Measurements from ENCODE around the gene CNOT6. TPM values are rescaled to one million over a fixed set of nuclear protein-coding genes. Genes with fewer than 3 reads are reported as not detected.
A peak's percentile ranks its signal among the peaks of the same experiment; 100 is the strongest.

The CNOT6 gene
- total RNA-seq, 1 experiment from 2014 or later = 12.5 TPM

- Histone ChIP-seq H3K9me3 (no peaks in the 10 kb centered on the region), H3K36me3 (no peaks in the 10 kb centered on the region), H3K4me3 (no peak overlapping the region), H3K27me3 (no peaks in the 10 kb centered on the region)
- no peak for DNase-seq
Measured at GRCh38 chr5:180612683-180613082, 118.5 kb downstream of the CNOT6 start.

- Histone ChIP-seq H3K9me3 (no peaks in the 10 kb centered on the region), H3K36me3 (no peaks in the 10 kb centered on the region), H3K4me3 (no peak overlapping the region), H3K27me3 (no peaks in the 10 kb centered on the region)
- no peak for DNase-seq
Measured at GRCh38 chr5:180613188-180613813, 119.1 kb downstream of the CNOT6 start.

- Histone ChIP-seq H3K36me3 (no peaks in the 10 kb centered on the region), H3K4me3 (no peak overlapping the region), H3K27me3 (peaks cover 4% of the 10 kb centered on the region), H3K9me3 (no peaks in the 10 kb centered on the region)
- DNase-seq = no peak
Measured at GRCh38 chr5:180613814-180614188, 119.6 kb downstream of the CNOT6 start.

- Histone ChIP-seq H3K36me3 (no peaks in the 10 kb centered on the region), H3K27me3 (peaks cover 8% of the 10 kb centered on the region), H3K9me3 (no peaks in the 10 kb centered on the region), H3K4me3 (peak overlapping the region; percentile 39)
- no peak for DNase-seq
Measured at GRCh38 chr5:180618487-180618828, 124.3 kb downstream of the CNOT6 start.

GRCh38 chr5:180618829-180619562 is 124.8 kb downstream of the CNOT6 start:
- peak; percentile 74 for DNase-seq
- Histone ChIP-seq H3K27me3 (peaks cover 8% of the 10 kb centered on the region), H3K9me3 (no peaks in the 10 kb centered on the region), H3K36me3 (no peaks in the 10 kb centered on the region), H3K4me3 (peak overlapping the region; percentile 39)

GRCh38 chr5:180619563-180619915 is 125.4 kb downstream of the CNOT6 start:
- Histone ChIP-seq H3K4me3 (peak overlapping the region; percentile 39; the same call in 1 of the 2 replicates), H3K36me3 (no peaks in the 10 kb centered on the region), H3K9me3 (no peaks in the 10 kb centered on the region), H3K27me3 (peaks cover 8% of the 10 kb centered on the region)
- no peak for DNase-seq

- no peak for DNase-seq
- no peak overlapping the region for H3K4me3 ChIP-seq
- H3K9me3 ChIP-seq = no peaks in the 10 kb centered on the region
- peaks cover 8% of the 10 kb centered on the region for H3K27me3 ChIP-seq
- H3K36me3 ChIP-seq = no peaks in the 10 kb centered on the region
Measured at GRCh38 chr5:180620014-180620413, 125.8 kb downstream of the CNOT6 start.

GRCh38 chr5:180621311-180621710 is 127.1 kb downstream of the CNOT6 start:
- no peak for DNase-seq
- no peak overlapping the region for H3K4me3 ChIP-seq
- H3K36me3 ChIP-seq = no peaks in the 10 kb centered on the region
- no peaks in the 10 kb centered on the region for H3K9me3 ChIP-seq
- H3K27me3 ChIP-seq = peaks cover 8% of the 10 kb centered on the region

- Histone ChIP-seq H3K9me3 (no peaks in the 10 kb centered on the region), H3K4me3 (no peak overlapping the region), H3K36me3 (no peaks in the 10 kb centered on the region), H3K27me3 (peaks cover 8% of the 10 kb centered on the region)
- no peak for DNase-seq
Measured at GRCh38 chr5:180622910-180623309, 128.7 kb downstream of the CNOT6 start.

- DNase-seq = no peak
- no peaks in the 10 kb centered on the region for H3K36me3 ChIP-seq
- H3K9me3 ChIP-seq = no peaks in the 10 kb centered on the region
- H3K27me3 ChIP-seq = peaks cover 8% of the 10 kb centered on the region
- H3K4me3 ChIP-seq = no peak overlapping the region
Measured at GRCh38 chr5:180623411-180623834, 129.2 kb downstream of the CNOT6 start.

GRCh38 chr5:180623844-180624243 is 129.7 kb downstream of the CNOT6 start:
- Histone ChIP-seq H3K27me3 (peaks cover 4% of the 10 kb centered on the region; the same call in 1 of the 2 replicates), H3K4me3 (no peak overlapping the region), H3K9me3 (no peaks in the 10 kb centered on the region), H3K36me3 (no peaks in the 10 kb centered on the region)
- DNase-seq = no peak

- Histone ChIP-seq H3K36me3 (no peaks in the 10 kb centered on the region), H3K9me3 (no peaks in the 10 kb centered on the region), H3K4me3 (no peak overlapping the region), H3K27me3 (peaks cover 1% of the 10 kb centered on the region; the same call in 1 of the 2 replicates)
- no peak for DNase-seq
Measured at GRCh38 chr5:180624587-180624986, 130.4 kb downstream of the CNOT6 start.

GRCh38 chr5:180625125-180625790 is 131.1 kb downstream of the CNOT6 start:
- Histone ChIP-seq H3K27me3 (no peaks in the 10 kb centered on the region), H3K36me3 (no peaks in the 10 kb centered on the region), H3K4me3 (no peak overlapping the region), H3K9me3 (no peaks in the 10 kb centered on the region)
- no peak for DNase-seq

- no peak for DNase-seq
- Histone ChIP-seq H3K36me3 (no peaks in the 10 kb centered on the region), H3K27me3 (no peaks in the 10 kb centered on the region), H3K4me3 (no peak overlapping the region), H3K9me3 (no peaks in the 10 kb centered on the region)
Measured at GRCh38 chr5:180625791-180626660, 131.8 kb downstream of the CNOT6 start.

GRCh38 chr5:180626661-180627385 is 132.6 kb downstream of the CNOT6 start:
- H3K9me3 ChIP-seq = no peaks in the 10 kb centered on the region
- H3K36me3 ChIP-seq = no peaks in the 10 kb centered on the region
- no peak for DNase-seq
- no peak overlapping the region for H3K4me3 ChIP-seq
- no peaks in the 10 kb centered on the region for H3K27me3 ChIP-seq

- no peaks in the 10 kb centered on the region for H3K9me3 ChIP-seq
- H3K4me3 ChIP-seq = no peak overlapping the region
- DNase-seq = no peak
- H3K27me3 ChIP-seq = no peaks in the 10 kb centered on the region
- no peaks in the 10 kb centered on the region for H3K36me3 ChIP-seq
Measured at GRCh38 chr5:180627386-180628120, 133.4 kb downstream of the CNOT6 start.
